GM12878 (cell line): ENCODE results near the gene U2AF2. TPM values are rescaled to one million over a fixed set of nuclear protein-coding genes. Genes with fewer than 3 reads are reported as not detected.

Source experiments
- ATAC-seq: fragments of 200-7000 bp; cut with Tn5 transposase; 3 replicates; pipeline ENCODE4 v1.9.1; 2020; ENCODE audit warnings: mild to moderate bottlenecking, moderate library complexity
- BruUV-seq: library from RNA; stranded (reverse); fragments of 400-500 nt; replicated peaks from 2 replicates; lab custom pipeline; 2021; lab: Mats Ljungman, UMichigan
- CTCF ChIA-PET: fragments of 300-600 bp; sonication (Branson Sonifier 250); formaldehyde crosslinking; extraction: SDS; loops from one replicate; lab custom pipeline; 2021; ENCODE audit warnings: inconsistent platforms; lab: Yijun Ruan, JAX
- POLR2A ChIA-PET: fragments of 350-600 bp; formaldehyde crosslinking; extraction: SDS; loops from one replicate; lab custom pipeline; 2021; ENCODE audit warnings: inconsistent platforms; lab: Charles Lee
- RAD21 ChIA-PET: fragments of 300-600 bp; sonication (Branson Sonifier 250); formaldehyde crosslinking; loops from one replicate; lab custom pipeline; 2023; ENCODE audit warnings: antibody characterized with exemption; ENCODE audit not compliant: unreplicated experiment; lab: Charles Lee
- SMC1A ChIA-PET: fragments of 300-600 bp; sonication (Branson Sonifier 250); formaldehyde crosslinking; loops from one replicate; lab custom pipeline; 2023; ENCODE audit not compliant: unreplicated experiment, uncharacterized antibody; lab: Charles Lee
- DNase-seq: peaks from one replicate; pipeline ENCODE4 v3.0.0-alpha.2; 2011; ENCODE audit warnings: low read depth, low spot score
- FAIRE-seq: peaks from 3 replicates; lab custom pipeline; 2011; peaks lifted over from hg19 to GRCh38; lab: Jason Lieb, UNC
- H2AFZ ChIP-seq: 2 replicates; pipeline ENCODE4 v1.6.0; 2011; ENCODE audit warnings: low read depth, low read length, control low read depth; ENCODE audit not compliant: control insufficient read depth
- H3K27ac ChIP-seq: 2 replicates; pipeline ENCODE4 v1.5.1; 2011; ENCODE audit warnings: control low read depth; ENCODE audit not compliant: control insufficient read depth, insufficient read depth
- H3K27me3 ChIP-seq, 2 experiments: replicated peaks in 1 of 2; 2 replicates each; pipeline versions ENCODE4 v1.6.0 to v1.6.1; 2011; ENCODE audit warnings: low read length in 1 of 2; ENCODE audit not compliant: control insufficient read depth in 2 of 2, insufficient read depth in 2 of 2
- H3K36me3 ChIP-seq, 2 experiments: 2 replicates each; pipeline ENCODE4 v1.5.1; 2011; ENCODE audit warnings: low read length in 1 of 2; ENCODE audit not compliant: control insufficient read depth in 2 of 2, insufficient read depth in 2 of 2
- H3K4me1 ChIP-seq: 2 replicates; pipeline ENCODE4 v1.6.1; 2011; ENCODE audit warnings: mild to moderate bottlenecking, low read length, moderate library complexity, mixed read lengths; ENCODE audit not compliant: control insufficient read depth, insufficient read depth
- H3K4me2 ChIP-seq: 2 replicates; pipeline ENCODE4 v1.6.0; 2011; ENCODE audit warnings: control low read depth; ENCODE audit not compliant: control insufficient read depth, insufficient read depth
- H3K4me3 ChIP-seq: fragments of 200-600 bp; sonication (generic); 2 replicates; pipeline ENCODE4 v1.5.1; 2016
- H3K79me2 ChIP-seq: 2 replicates; pipeline ENCODE4 v1.6.0; 2011; ENCODE audit warnings: low read length; ENCODE audit not compliant: control insufficient read depth, insufficient read depth
- H3K9ac ChIP-seq: 2 replicates; pipeline ENCODE4 v1.8.0; 2011; ENCODE audit warnings: low read length, control low read depth, mixed read lengths; ENCODE audit not compliant: control insufficient read depth, insufficient read depth
- H3K9me3 ChIP-seq: replicated peaks from 3 replicates; pipeline ENCODE4 v1.5.1; 2011; ENCODE audit warnings: mild to moderate bottlenecking, low read length; ENCODE audit not compliant: control insufficient read depth, insufficient read depth
- H4K20me1 ChIP-seq: 2 replicates; pipeline ENCODE4 v1.6.0; 2011; ENCODE audit not compliant: control insufficient read depth, insufficient read depth
- CREB1 ChIP-seq: IDR thresholded peaks from 2 replicates; pipeline ENCODE4 v1.6.1; 2012; ENCODE audit warnings: low read depth, mild to moderate bottlenecking, inconsistent platforms
- DPF2 ChIP-seq: fragments of 450-650 bp; IDR thresholded peaks from 2 replicates; pipeline ENCODE4 v1.6.1; 2017; ENCODE audit warnings: mild to moderate bottlenecking
- KLF5 ChIP-seq: fragments of 450-650 bp; IDR thresholded peaks from 2 replicates; pipeline ENCODE4 v1.6.1; 2014; ENCODE audit warnings: mild to moderate bottlenecking; ENCODE audit not compliant: partially characterized antibody
- NR2F1 ChIP-seq: fragments of 450-650 bp; conservative IDR thresholded peaks from 2 replicates; pipeline ENCODE4 v1.6.1; 2017; ENCODE audit warnings: mild to moderate bottlenecking
- RAD21 ChIP-seq: IDR thresholded peaks from 2 replicates; pipeline ENCODE4 v1.6.1; 2011; ENCODE audit warnings: mild to moderate bottlenecking, low read depth, low read length, moderate library complexity; ENCODE audit not compliant: insufficient read depth
- SMC3 ChIP-seq: IDR thresholded peaks from 2 replicates; pipeline ENCODE4 v1.6.1; 2011; ENCODE audit warnings: low read length, improper control_type of control experiment, borderline replicate concordance
- SUPT20H ChIP-seq: IDR thresholded peaks from 2 replicates; pipeline ENCODE4 v1.6.1; 2011; ENCODE audit warnings: low read depth, mild to moderate bottlenecking, low read length, moderate library complexity, borderline replicate concordance; ENCODE audit not compliant: control insufficient read depth
- YY1 ChIP-seq: IDR thresholded peaks from 2 replicates; pipeline ENCODE4 v1.6.1; 2011; ENCODE audit warnings: low read depth, mild to moderate bottlenecking, low read length
- ZBTB33 ChIP-seq: fragments of 450-650 bp; IDR thresholded peaks from 2 replicates; pipeline ENCODE4 v1.6.1; 2017; ENCODE audit warnings: mild to moderate bottlenecking
- WGBS: methylation state at CpG from one replicate; pipeline ENCODE4 v1.1.6; 2016; ENCODE audit warnings: low lambda C conversion rate; ENCODE audit not compliant: insufficient replicate concordance, insufficient coverage; ENCODE audit errors: missing lambda C conversion rate; 5-methylcytosine and 5-hydroxymethylcytosine counted together
- in situ Hi-C: fragments of 300-500 bp; cut with MboI; formaldehyde crosslinking; loops from 9 replicates; pipeline ENCODE4 v1.14.3; 2018; ENCODE audit warnings: mixed read lengths
- intact Hi-C: fragments of 100-400 bp; cut with micrococcal nuclease; formaldehyde crosslinking; loops from one replicate; pipeline ENCODE4 v1.14.2; 2022; ENCODE audit not compliant: unreplicated experiment
- polyA plus RNA-seq, 11 experiments: library from polyadenylated mRNA; depleted of rRNA in 4 of 11; unstranded in 6 of 11; stranded (reverse) in 5 of 11; fragments of >200 nt; fragmentation: Nextera tagmentation in 4 of 11; fragmentation: Illumina TruSeq in 1 of 11; extraction: Ambion mirVana in 4 of 11; extraction: Trizol in 1 of 11; gene quantifications; 1 replicate in 1 of 11; 2 replicates in 10 of 11; pipeline versions ENCODE4 v1.2.1 to v1.2.3, GENCODE V29; 2011 to 2016; ENCODE audit warnings: inconsistent platforms in 2 of 11, missing spikeins in 2 of 11, low read depth in 1 of 11
- total RNA-seq, 4 experiments: library from RNA; depleted of rRNA in 3 of 4; stranded (reverse); fragments of >200 nt in 3 of 4; fragmentation: Illumina TruSeq in 1 of 4; extraction: Trizol in 1 of 4; gene quantifications; 2 replicates each; pipeline versions ENCODE4 v1.2.1 to v1.2.3, GENCODE V29; 2013 to 2021
- TF ChIP-seq, protein P1 (sequence below), 3 experiments: IDR thresholded peaks in 2 of 3; conservative IDR thresholded peaks in 1 of 3; 2 replicates each; pipeline ENCODE4 v1.5.1; 2011; ENCODE audit warnings: low read depth in 3 of 3, low read length in 3 of 3, mild to moderate bottlenecking in 3 of 3, control low read depth in 2 of 3, moderate library complexity in 2 of 3, inconsistent platforms in 1 of 3, mixed read lengths in 1 of 3; ENCODE audit not compliant: control insufficient read depth in 2 of 3, insufficient read depth in 1 of 3; ENCODE audit errors: extremely low read depth in 1 of 3

U2AF2 gene
- total and polyA plus RNA-seq, 10 of the 15 experiments (the other 5 are each of a cell fraction or from before 2014, with no cell fraction given) = 3.0 to 338 (median 130) TPM

GRCh38 chr19:55703790-55704215, 49.0 kb downstream of the U2AF2 start:
- ChIA-PET CTCF (interaction anchor here (1.2 to 1.3 kb wide), 2 partner anchors 10 to 70 kb away, joined by 3 to 5 read pairs; no protein-coding TSS in a partner anchor), POLR2A (interaction anchor here (0.5 kb wide), 1 partner anchor 32 kb away, joined by 5 read pairs; no protein-coding TSS in a partner anchor), RAD21 (no interaction called here), SMC1A (no interaction called here)
- TF ChIP-seq CREB1 (no peak), KLF5 (no peak), SUPT20H (no peak), RAD21 (0 out of 2 replicates have a peak, but pooled peaks have one; percentile 4), SMC3 (peak; percentile 34; the same call in 1 of the 2 replicates), ZBTB33 (peak; percentile 90), YY1 (no peak), NR2F1 (no peak), DPF2 (no peak)
- TF ChIP-seq, protein P1, sequence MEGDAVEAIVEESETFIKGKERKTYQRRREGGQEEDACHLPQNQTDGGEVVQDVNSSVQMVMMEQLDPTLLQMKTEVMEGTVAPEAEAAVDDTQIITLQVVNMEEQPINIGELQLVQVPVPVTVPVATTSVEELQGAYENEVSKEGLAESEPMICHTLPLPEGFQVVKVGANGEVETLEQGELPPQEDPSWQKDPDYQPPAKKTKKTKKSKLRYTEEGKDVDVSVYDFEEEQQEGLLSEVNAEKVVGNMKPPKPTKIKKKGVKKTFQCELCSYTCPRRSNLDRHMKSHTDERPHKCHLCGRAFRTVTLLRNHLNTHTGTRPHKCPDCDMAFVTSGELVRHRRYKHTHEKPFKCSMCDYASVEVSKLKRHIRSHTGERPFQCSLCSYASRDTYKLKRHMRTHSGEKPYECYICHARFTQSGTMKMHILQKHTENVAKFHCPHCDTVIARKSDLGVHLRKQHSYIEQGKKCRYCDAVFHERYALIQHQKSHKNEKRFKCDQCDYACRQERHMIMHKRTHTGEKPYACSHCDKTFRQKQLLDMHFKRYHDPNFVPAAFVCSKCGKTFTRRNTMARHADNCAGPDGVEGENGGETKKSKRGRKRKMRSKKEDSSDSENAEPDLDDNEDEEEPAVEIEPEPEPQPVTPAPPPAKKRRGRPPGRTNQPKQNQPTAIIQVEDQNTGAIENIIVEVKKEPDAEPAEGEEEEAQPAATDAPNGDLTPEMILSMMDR (IDR thresholded peaks at IDR 0.05 in 2 of 3, conservative IDR thresholded peaks at IDR 0.05 in 1 of 3; ENCODE audit: control insufficient read depth in 2 of 3, extremely low read depth in 1 of 3, insufficient read depth in 1 of 3, low read depth in 3 of 3, low read length in 3 of 3) = peak; percentile 40 to 59 (median 59); a peak in 5 of 6 replicates
- no peak overlapping the region for H3K27ac ChIP-seq
- H3K27me3 ChIP-seq = no peaks in the 10 kb centered on the region
- intact Hi-C loops = no loop called here
- H4K20me1 ChIP-seq = no peaks in the 10 kb centered on the region
- H3K4me2 ChIP-seq = no peak overlapping the region
- no peak overlapping the region for H3K9ac ChIP-seq
- ATAC-seq = no peak
- H3K9me3 ChIP-seq = no peaks in the 10 kb centered on the region
- no peak overlapping the region for H2AFZ ChIP-seq
- 42% methylated on average over 35 of the region's 38 CpGs for WGBS
- no peaks in the 10 kb centered on the region for H3K79me2 ChIP-seq
- no TSS peak for BruUV-seq
- in situ Hi-C loops = no loop called here
- DNase-seq = no peak
- peaks cover 2 to 3% of the 10 kb centered on the region in 2 experiments; a peak in 2 of 4 replicates for H3K36me3 ChIP-seq
- no peaks in the 10 kb centered on the region for H3K4me1 ChIP-seq
- no peak overlapping the region for H3K4me3 ChIP-seq
- no peak for FAIRE-seq
